ENCODE data around the gene GALNT9. TPM values are rescaled to one million over a fixed set of nuclear protein-coding genes. Genes with fewer than 3 reads are reported as not detected.

Gene GALNT9
- total RNA-seq, 1 experiment from 2014 or later: not detected

GRCh38 chr12:132163041-132163910 is 166.1 kb downstream of the GALNT9 start:
- Histone ChIP-seq H3K4me1 (replicated peaks) (peaks cover 15% of the 10 kb centered on the region), H3K4me3 (no peak overlapping the region)

GRCh38 chr12:132162508-132163031 is 166.8 kb downstream of the GALNT9 start:
- Histone ChIP-seq H3K4me3 (no peak overlapping the region), H3K36me3 (no peaks in the 10 kb centered on the region), H3K9me3 (replicated peaks) (no peaks in the 10 kb centered on the region), H3K27me3 (replicated peaks) (no peaks in the 10 kb centered on the region), H3K4me1 (replicated peaks) (peaks cover 15% of the 10 kb centered on the region), H3K27ac (no peak overlapping the region)
- peak; percentile 68 to 70 for DNase-seq (ENCODE audit: low read depth in 1 of 2, low spot score in 2 of 2)

More at GRCh38 chr12:132163041-132163910, 166.1 kb downstream of the GALNT9 start:
- peaks cover under 1% of the 10 kb centered on the region; the same call in 1 of the 2 replicates for H3K27me3 ChIP-seq (replicated peaks)
- no peak for DNase-seq (ENCODE audit: low read depth in 1 of 2, low spot score in 2 of 2)
- no peaks in the 10 kb centered on the region for H3K9me3 ChIP-seq (replicated peaks)
- H3K36me3 ChIP-seq: no peaks in the 10 kb centered on the region
- no peak overlapping the region for H3K27ac ChIP-seq

- no peak for DNase-seq (ENCODE audit: low read depth in 1 of 2, low spot score in 2 of 2)
- Histone ChIP-seq H3K9me3 (replicated peaks) (no peaks in the 10 kb centered on the region), H3K27me3 (replicated peaks) (no peaks in the 10 kb centered on the region), H3K4me1 (replicated peaks) (peaks cover 15% of the 10 kb centered on the region), H3K4me3 (no peak overlapping the region), H3K27ac (no peak overlapping the region), H3K36me3 (no peaks in the 10 kb centered on the region)
These were observed 167.4 kb downstream of the GALNT9 start for GRCh38 chr12:132161796-132162507.

- peaks cover 15% of the 10 kb centered on the region for H3K4me1 ChIP-seq (replicated peaks)
- no peak overlapping the region for H3K4me3 ChIP-seq
- H3K9me3 ChIP-seq (replicated peaks): no peaks in the 10 kb centered on the region
- no peak overlapping the region for H3K27ac ChIP-seq
- no peaks in the 10 kb centered on the region for H3K27me3 ChIP-seq (replicated peaks)
- no peak for DNase-seq (ENCODE audit: low read depth in 1 of 2, low spot score in 2 of 2)
- H3K36me3 ChIP-seq: no peaks in the 10 kb centered on the region
These were observed 168.2 kb downstream of the GALNT9 start for GRCh38 chr12:132161036-132161781.

- Histone ChIP-seq H3K27me3 (replicated peaks) (no peaks in the 10 kb centered on the region), H3K27ac (no peak overlapping the region), H3K36me3 (no peaks in the 10 kb centered on the region), H3K4me1 (replicated peaks) (peaks cover 15% of the 10 kb centered on the region), H3K4me3 (no peak overlapping the region), H3K9me3 (replicated peaks) (no peaks in the 10 kb centered on the region)
- no peak for DNase-seq (ENCODE audit: low read depth in 1 of 2, low spot score in 2 of 2)
These were observed 168.8 kb downstream of the GALNT9 start for GRCh38 chr12:132160601-132161035.

- no peak overlapping the region for H3K4me3 ChIP-seq
- no peak overlapping the region for H3K27ac ChIP-seq
- no peaks in the 10 kb centered on the region for H3K27me3 ChIP-seq (replicated peaks)
- H3K4me1 ChIP-seq (replicated peaks): peaks cover 15% of the 10 kb centered on the region
- H3K36me3 ChIP-seq: no peaks in the 10 kb centered on the region
- H3K9me3 ChIP-seq (replicated peaks): no peaks in the 10 kb centered on the region
- DNase-seq (ENCODE audit: low read depth in 1 of 2, low spot score in 2 of 2): no peak
These were observed 169.4 kb downstream of the GALNT9 start for GRCh38 chr12:132160016-132160415.

GRCh38 chr12:132159555-132160003 is 169.8 kb downstream of the GALNT9 start:
- no peak overlapping the region for H3K4me3 ChIP-seq
- peaks cover 15% of the 10 kb centered on the region for H3K4me1 ChIP-seq (replicated peaks)
- H3K36me3 ChIP-seq: no peaks in the 10 kb centered on the region
- no peak for DNase-seq (ENCODE audit: low read depth in 1 of 2, low spot score in 2 of 2)
- no peak overlapping the region for H3K27ac ChIP-seq
- no peaks in the 10 kb centered on the region for H3K9me3 ChIP-seq (replicated peaks)
- H3K27me3 ChIP-seq (replicated peaks): no peaks in the 10 kb centered on the region

GRCh38 chr12:132158677-132159554 is 170.5 kb downstream of the GALNT9 start:
- H3K27me3 ChIP-seq (replicated peaks): no peaks in the 10 kb centered on the region
- DNase-seq (ENCODE audit: low read depth in 1 of 2, low spot score in 2 of 2): no peak
- H3K36me3 ChIP-seq: no peaks in the 10 kb centered on the region
- H3K27ac ChIP-seq: no peak overlapping the region
- H3K4me3 ChIP-seq: no peak overlapping the region
- no peaks in the 10 kb centered on the region for H3K9me3 ChIP-seq (replicated peaks)
- H3K4me1 ChIP-seq (replicated peaks): peaks cover 15% of the 10 kb centered on the region

- no peak overlapping the region for H3K27ac ChIP-seq
- no peak overlapping the region for H3K4me3 ChIP-seq
- H3K27me3 ChIP-seq (replicated peaks): no peaks in the 10 kb centered on the region
- no peak for DNase-seq (ENCODE audit: low read depth in 1 of 2, low spot score in 2 of 2)
- peaks cover 10% of the 10 kb centered on the region for H3K4me1 ChIP-seq (replicated peaks)
- H3K9me3 ChIP-seq (replicated peaks): no peaks in the 10 kb centered on the region
- no peaks in the 10 kb centered on the region for H3K36me3 ChIP-seq
These were observed 171.5 kb downstream of the GALNT9 start for GRCh38 chr12:132157733-132158409.

- no peak overlapping the region for H3K27ac ChIP-seq
- peaks cover 8% of the 10 kb centered on the region for H3K36me3 ChIP-seq
- no peak overlapping the region for H3K4me3 ChIP-seq
- no peaks in the 10 kb centered on the region for H3K27me3 ChIP-seq (replicated peaks)
- no peak for DNase-seq (ENCODE audit: low read depth in 1 of 2, low spot score in 2 of 2)
- no peaks in the 10 kb centered on the region for H3K9me3 ChIP-seq (replicated peaks)
- H3K4me1 ChIP-seq (replicated peaks): no peaks in the 10 kb centered on the region
These were observed 172.6 kb downstream of the GALNT9 start for GRCh38 chr12:132156573-132157325.

GRCh38 chr12:132155771-132156572 is 173.4 kb downstream of the GALNT9 start:
- Histone ChIP-seq H3K4me3 (no peak overlapping the region), H3K4me1 (replicated peaks) (no peaks in the 10 kb centered on the region), H3K27ac (no peak overlapping the region), H3K36me3 (peaks cover 15% of the 10 kb centered on the region), H3K9me3 (replicated peaks) (no peaks in the 10 kb centered on the region), H3K27me3 (replicated peaks) (no peaks in the 10 kb centered on the region)
- DNase-seq (ENCODE audit: low read depth in 1 of 2, low spot score in 2 of 2): no peak
